WTC11 (cell line): ENCODE data around the gene HOXA9. TPM values are rescaled to one million over a fixed set of nuclear protein-coding genes. Genes with fewer than 3 reads are reported as not detected.

Experiments
- ATAC-seq: fragments of 200-7000 bp; cut with Tn5 transposase; 2 replicates; pipeline ENCODE4 v1.10.0; 2021; ENCODE audit warnings: mild to moderate bottlenecking, moderate library complexity
- CTCF ChIA-PET: fragments of 300-600 bp; sonication (Branson Sonifier 250); formaldehyde crosslinking; loops from one replicate; lab custom pipeline; 2021; ENCODE audit warnings: antibody characterized with exemption; lab: Charles Lee
- POLR2A ChIA-PET: fragments of 350-600 bp; sonication (Branson Sonifier 250); formaldehyde crosslinking; loops from one replicate; lab custom pipeline; 2021; ENCODE audit warnings: antibody characterized with exemption; lab: Charles Lee
- DNase-seq: peaks from one replicate; pipeline ENCODE4 v3.0.0; 2021; ENCODE audit warnings: low spot score
- H3K27ac Mint-ChIP-seq: 2 replicates; pipeline ENCODE4 v1.8.0; 2021; ENCODE audit warnings: mixed read lengths
- H3K27me3 Mint-ChIP-seq: 2 replicates; pipeline ENCODE4 v1.8.0; 2021; ENCODE audit warnings: low read depth, mild to moderate bottlenecking, moderate library complexity, mixed read lengths
- H3K36me3 Mint-ChIP-seq: 2 replicates; pipeline ENCODE4 v1.8.0; 2021; ENCODE audit warnings: mixed read lengths
- H3K4me1 Mint-ChIP-seq: 2 replicates; pipeline ENCODE4 v1.8.0; 2022; ENCODE audit warnings: mixed read lengths
- H3K4me3 Mint-ChIP-seq: 2 replicates; pipeline ENCODE4 v1.8.0; 2021; ENCODE audit warnings: mild to moderate bottlenecking, moderate library complexity, mixed read lengths
- H3K9me3 Mint-ChIP-seq: 2 replicates; pipeline ENCODE4 v1.8.0; 2021; ENCODE audit warnings: mixed read lengths
- ATF1 ChIP-seq: sonication (generic); formaldehyde crosslinking; IDR thresholded peaks from 2 replicates; pipeline ENCODE4 v1.8.1; 2023; ENCODE audit warnings: mild to moderate bottlenecking, moderate library complexity, missing genetic modification reagents
- ETV6 ChIP-seq: sonication (generic); formaldehyde crosslinking; IDR thresholded peaks from 2 replicates; pipeline ENCODE4 v1.8.1; 2022; ENCODE audit warnings: mild to moderate bottlenecking, missing genetic modification reagents
- FOXK1 ChIP-seq: sonication (generic); formaldehyde crosslinking; IDR thresholded peaks from 2 replicates; pipeline ENCODE4 v1.8.0; 2022; ENCODE audit warnings: mild to moderate bottlenecking, moderate library complexity, missing genetic modification reagents
- GTF2I ChIP-seq: fragments of 250-450 bp; sonication (Bioruptor Pico); conservative IDR thresholded peaks from 2 replicates; pipeline ENCODE4 v1.4.0; 2021; ENCODE audit warnings: mild to moderate bottlenecking
- ZNF263 ChIP-seq: sonication (generic); formaldehyde crosslinking; IDR thresholded peaks from 2 replicates; pipeline ENCODE4 v1.8.1; 2022; ENCODE audit warnings: low read depth, mild to moderate bottlenecking, moderate library complexity, missing genetic modification reagents
- ZNF423 ChIP-seq: fragments of 250-450 bp; sonication (Bioruptor Pico); IDR thresholded peaks from 2 replicates; pipeline ENCODE4 v2.1.2; 2022; ENCODE audit warnings: mild to moderate bottlenecking, moderate library complexity
- total RNA-seq: library from RNA; stranded (reverse); gene quantifications from 3 replicates; pipeline ENCODE4 v1.2.3, GENCODE V29; 2021
- TF ChIP-seq, protein P1 (sequence below): sonication (generic); formaldehyde crosslinking; conservative IDR thresholded peaks from 2 replicates; pipeline ENCODE4 v1.8.1; 2022; ENCODE audit warnings: mild to moderate bottlenecking, missing genetic modification reagents
- TF ChIP-seq, protein P2 (sequence below): fragments of 250-450 bp; sonication (Bioruptor Pico); IDR thresholded peaks from 2 replicates; pipeline ENCODE4 v1.9.0; 2021; ENCODE audit warnings: mild to moderate bottlenecking
- TF ChIP-seq, protein P3 (sequence below): fragments of 250-450 bp; sonication (Bioruptor Pico); IDR thresholded peaks from 2 replicates; pipeline ENCODE4 v1.9.0; 2021; ENCODE audit warnings: mild to moderate bottlenecking, borderline replicate concordance
- TF ChIP-seq, protein P4 (sequence below): fragments of 200-600 bp; IDR thresholded peaks from 2 replicates; pipeline ENCODE4 v1.8.0; 2022; ENCODE audit warnings: antibody characterized with exemption
- TF ChIP-seq, protein P5 (sequence below): sonication (generic); formaldehyde crosslinking; IDR thresholded peaks from 2 replicates; pipeline ENCODE4 v1.8.1; 2023; ENCODE audit warnings: mild to moderate bottlenecking, missing genetic modification reagents, moderate library complexity
- TF ChIP-seq, protein P6 (sequence below): sonication (generic); formaldehyde crosslinking; IDR thresholded peaks from 2 replicates; pipeline ENCODE4 v1.8.1; 2023; ENCODE audit warnings: mild to moderate bottlenecking, moderate library complexity, missing genetic modification reagents

HOXA9 gene
- total RNA-seq, 1 experiment from 2014 or later: not detected

DNA sequence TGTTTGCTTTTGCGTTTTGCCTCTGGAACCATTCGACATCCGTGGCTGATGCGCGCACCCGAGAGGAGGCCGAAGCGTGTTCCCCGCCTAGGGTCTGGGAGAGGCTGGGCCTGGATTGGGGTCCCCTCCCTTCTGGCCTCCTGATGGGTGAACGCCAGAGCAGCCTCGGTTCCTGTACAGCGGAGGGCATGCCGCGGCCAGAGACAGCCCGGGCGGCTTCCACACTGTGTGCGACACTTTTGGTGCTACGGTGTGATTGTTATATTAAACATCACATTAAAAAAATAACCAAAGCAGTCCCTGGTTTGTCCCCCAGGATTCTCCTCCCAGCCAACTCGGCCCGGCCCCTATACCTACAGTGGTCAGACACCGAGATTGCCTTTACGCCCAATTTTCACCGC is 5.2 kb downstream of the HOXA9 start:
- peaks cover 100% of the 10 kb centered on the region for H3K27me3 Mint-ChIP-seq
- POLR2A ChIA-PET: no interaction called here
- peak overlapping the region; percentile 14; the same call in 1 of the 2 replicates for H3K4me3 Mint-ChIP-seq
- ATAC-seq (no peak), DNase-seq (peak; percentile 18)
- no peak overlapping the region for H3K27ac Mint-ChIP-seq
- CTCF ChIA-PET: interaction anchor here (0.6 to 3.1 kb wide), 18 partner anchors 9 to 791 kb away, joined by 3 to 74 read pairs (median 8); partner anchors contain the start of genes HOXA3, HOXA5 and HOXA6
- TF ChIP-seq, protein P1, sequence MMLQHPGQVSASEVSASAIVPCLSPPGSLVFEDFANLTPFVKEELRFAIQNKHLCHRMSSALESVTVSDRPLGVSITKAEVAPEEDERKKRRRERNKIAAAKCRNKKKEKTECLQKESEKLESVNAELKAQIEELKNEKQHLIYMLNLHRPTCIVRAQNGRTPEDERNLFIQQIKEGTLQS (CRISPR knock-in tag): no peak
- TF ChIP-seq, protein P2, sequence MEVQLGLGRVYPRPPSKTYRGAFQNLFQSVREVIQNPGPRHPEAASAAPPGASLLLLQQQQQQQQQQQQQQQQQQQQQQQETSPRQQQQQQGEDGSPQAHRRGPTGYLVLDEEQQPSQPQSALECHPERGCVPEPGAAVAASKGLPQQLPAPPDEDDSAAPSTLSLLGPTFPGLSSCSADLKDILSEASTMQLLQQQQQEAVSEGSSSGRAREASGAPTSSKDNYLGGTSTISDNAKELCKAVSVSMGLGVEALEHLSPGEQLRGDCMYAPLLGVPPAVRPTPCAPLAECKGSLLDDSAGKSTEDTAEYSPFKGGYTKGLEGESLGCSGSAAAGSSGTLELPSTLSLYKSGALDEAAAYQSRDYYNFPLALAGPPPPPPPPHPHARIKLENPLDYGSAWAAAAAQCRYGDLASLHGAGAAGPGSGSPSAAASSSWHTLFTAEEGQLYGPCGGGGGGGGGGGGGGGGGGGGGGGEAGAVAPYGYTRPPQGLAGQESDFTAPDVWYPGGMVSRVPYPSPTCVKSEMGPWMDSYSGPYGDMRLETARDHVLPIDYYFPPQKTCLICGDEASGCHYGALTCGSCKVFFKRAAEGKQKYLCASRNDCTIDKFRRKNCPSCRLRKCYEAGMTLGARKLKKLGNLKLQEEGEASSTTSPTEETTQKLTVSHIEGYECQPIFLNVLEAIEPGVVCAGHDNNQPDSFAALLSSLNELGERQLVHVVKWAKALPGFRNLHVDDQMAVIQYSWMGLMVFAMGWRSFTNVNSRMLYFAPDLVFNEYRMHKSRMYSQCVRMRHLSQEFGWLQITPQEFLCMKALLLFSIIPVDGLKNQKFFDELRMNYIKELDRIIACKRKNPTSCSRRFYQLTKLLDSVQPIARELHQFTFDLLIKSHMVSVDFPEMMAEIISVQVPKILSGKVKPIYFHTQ (CRISPR knock-in tag): no peak
- TF ChIP-seq, protein P3, sequence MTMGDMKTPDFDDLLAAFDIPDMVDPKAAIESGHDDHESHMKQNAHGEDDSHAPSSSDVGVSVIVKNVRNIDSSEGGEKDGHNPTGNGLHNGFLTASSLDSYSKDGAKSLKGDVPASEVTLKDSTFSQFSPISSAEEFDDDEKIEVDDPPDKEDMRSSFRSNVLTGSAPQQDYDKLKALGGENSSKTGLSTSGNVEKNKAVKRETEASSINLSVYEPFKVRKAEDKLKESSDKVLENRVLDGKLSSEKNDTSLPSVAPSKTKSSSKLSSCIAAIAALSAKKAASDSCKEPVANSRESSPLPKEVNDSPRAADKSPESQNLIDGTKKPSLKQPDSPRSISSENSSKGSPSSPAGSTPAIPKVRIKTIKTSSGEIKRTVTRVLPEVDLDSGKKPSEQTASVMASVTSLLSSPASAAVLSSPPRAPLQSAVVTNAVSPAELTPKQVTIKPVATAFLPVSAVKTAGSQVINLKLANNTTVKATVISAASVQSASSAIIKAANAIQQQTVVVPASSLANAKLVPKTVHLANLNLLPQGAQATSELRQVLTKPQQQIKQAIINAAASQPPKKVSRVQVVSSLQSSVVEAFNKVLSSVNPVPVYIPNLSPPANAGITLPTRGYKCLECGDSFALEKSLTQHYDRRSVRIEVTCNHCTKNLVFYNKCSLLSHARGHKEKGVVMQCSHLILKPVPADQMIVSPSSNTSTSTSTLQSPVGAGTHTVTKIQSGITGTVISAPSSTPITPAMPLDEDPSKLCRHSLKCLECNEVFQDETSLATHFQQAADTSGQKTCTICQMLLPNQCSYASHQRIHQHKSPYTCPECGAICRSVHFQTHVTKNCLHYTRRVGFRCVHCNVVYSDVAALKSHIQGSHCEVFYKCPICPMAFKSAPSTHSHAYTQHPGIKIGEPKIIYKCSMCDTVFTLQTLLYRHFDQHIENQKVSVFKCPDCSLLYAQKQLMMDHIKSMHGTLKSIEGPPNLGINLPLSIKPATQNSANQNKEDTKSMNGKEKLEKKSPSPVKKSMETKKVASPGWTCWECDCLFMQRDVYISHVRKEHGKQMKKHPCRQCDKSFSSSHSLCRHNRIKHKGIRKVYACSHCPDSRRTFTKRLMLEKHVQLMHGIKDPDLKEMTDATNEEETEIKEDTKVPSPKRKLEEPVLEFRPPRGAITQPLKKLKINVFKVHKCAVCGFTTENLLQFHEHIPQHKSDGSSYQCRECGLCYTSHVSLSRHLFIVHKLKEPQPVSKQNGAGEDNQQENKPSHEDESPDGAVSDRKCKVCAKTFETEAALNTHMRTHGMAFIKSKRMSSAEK (CRISPR knock-in tag): no peak
- no peak for TF ChIP-seq ZNF263
- TF ChIP-seq FOXK1 (CRISPR knock-in tag): no peak
- no peak for TF ChIP-seq ZNF423 (CRISPR knock-in tag)
- no peak for TF ChIP-seq ETV6
- TF ChIP-seq, protein P4, sequence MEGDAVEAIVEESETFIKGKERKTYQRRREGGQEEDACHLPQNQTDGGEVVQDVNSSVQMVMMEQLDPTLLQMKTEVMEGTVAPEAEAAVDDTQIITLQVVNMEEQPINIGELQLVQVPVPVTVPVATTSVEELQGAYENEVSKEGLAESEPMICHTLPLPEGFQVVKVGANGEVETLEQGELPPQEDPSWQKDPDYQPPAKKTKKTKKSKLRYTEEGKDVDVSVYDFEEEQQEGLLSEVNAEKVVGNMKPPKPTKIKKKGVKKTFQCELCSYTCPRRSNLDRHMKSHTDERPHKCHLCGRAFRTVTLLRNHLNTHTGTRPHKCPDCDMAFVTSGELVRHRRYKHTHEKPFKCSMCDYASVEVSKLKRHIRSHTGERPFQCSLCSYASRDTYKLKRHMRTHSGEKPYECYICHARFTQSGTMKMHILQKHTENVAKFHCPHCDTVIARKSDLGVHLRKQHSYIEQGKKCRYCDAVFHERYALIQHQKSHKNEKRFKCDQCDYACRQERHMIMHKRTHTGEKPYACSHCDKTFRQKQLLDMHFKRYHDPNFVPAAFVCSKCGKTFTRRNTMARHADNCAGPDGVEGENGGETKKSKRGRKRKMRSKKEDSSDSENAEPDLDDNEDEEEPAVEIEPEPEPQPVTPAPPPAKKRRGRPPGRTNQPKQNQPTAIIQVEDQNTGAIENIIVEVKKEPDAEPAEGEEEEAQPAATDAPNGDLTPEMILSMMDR: no peak
- no peak for TF ChIP-seq GTF2I (CRISPR knock-in tag)
- no peak for TF ChIP-seq ATF1 (CRISPR knock-in tag)
- TF ChIP-seq, protein P5, sequence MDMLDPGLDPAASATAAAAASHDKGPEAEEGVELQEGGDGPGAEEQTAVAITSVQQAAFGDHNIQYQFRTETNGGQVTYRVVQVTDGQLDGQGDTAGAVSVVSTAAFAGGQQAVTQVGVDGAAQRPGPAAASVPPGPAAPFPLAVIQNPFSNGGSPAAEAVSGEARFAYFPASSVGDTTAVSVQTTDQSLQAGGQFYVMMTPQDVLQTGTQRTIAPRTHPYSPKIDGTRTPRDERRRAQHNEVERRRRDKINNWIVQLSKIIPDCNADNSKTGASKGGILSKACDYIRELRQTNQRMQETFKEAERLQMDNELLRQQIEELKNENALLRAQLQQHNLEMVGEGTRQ (CRISPR knock-in tag): no peak
- TF ChIP-seq, protein P6, sequence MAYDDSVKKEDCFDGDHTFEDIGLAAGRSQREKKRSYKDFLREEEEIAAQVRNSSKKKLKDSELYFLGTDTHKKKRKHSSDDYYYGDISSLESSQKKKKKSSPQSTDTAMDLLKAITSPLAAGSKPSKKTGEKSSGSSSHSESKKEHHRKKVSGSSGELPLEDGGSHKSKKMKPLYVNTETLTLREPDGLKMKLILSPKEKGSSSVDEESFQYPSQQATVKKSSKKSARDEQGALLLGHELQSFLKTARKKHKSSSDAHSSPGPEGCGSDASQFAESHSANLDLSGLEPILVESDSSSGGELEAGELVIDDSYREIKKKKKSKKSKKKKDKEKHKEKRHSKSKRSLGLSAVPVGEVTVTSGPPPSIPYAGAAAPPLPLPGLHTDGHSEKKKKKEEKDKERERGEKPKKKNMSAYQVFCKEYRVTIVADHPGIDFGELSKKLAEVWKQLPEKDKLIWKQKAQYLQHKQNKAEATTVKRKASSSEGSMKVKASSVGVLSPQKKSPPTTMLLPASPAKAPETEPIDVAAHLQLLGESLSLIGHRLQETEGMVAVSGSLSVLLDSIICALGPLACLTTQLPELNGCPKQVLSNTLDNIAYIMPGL: no peak
- H3K9me3 Mint-ChIP-seq: no peaks in the 10 kb centered on the region
- peaks cover 15% of the 10 kb centered on the region for H3K4me1 Mint-ChIP-seq
- H3K36me3 Mint-ChIP-seq: no peaks in the 10 kb centered on the region
